Natural killer cell treated with Interleukin-12 subunit alpha and Interleukin-12 subunit beta and Interleukin-15 and Interleukin-18, amount 100 ng/mL, for 72 hours (primary cell): ENCODE data around the gene PDIA2. TPM values are rescaled to one million over a fixed set of nuclear protein-coding genes. Genes with fewer than 3 reads are reported as not detected.

Source experiments
- ATAC-seq, 2 donors: fragments of 150-1000 bp; cut with Tn5 transposase in 1 of 2; sonication (Bioruptor Pico), chemical (Tn5 transposase) in 1 of 2; 2 replicates each; pipeline ENCODE4 v1.10.0; 2021
- DNase-seq: peaks from one replicate; pipeline ENCODE4 v3.0.0; 2022; ENCODE audit warnings: low spot score
- H3K27ac Mint-ChIP-seq, 2 donors: 1 replicate in 1 of 2; 2 replicates in 1 of 2; pipeline ENCODE4 v1.8.0; 2022; ENCODE audit warnings: mixed read lengths in 2 of 2, mild to moderate bottlenecking in 1 of 2, moderate library complexity in 1 of 2
- H3K27me3 Mint-ChIP-seq, 2 donors: 1 replicate in 1 of 2; 2 replicates in 1 of 2; pipeline ENCODE4 v1.8.0; 2022; ENCODE audit warnings: mixed read lengths in 2 of 2
- H3K36me3 Mint-ChIP-seq: one replicate; pipeline ENCODE4 v1.8.0; 2022; ENCODE audit warnings: mixed read lengths
- H3K4me1 Mint-ChIP-seq, 2 donors: 1 replicate in 1 of 2; 2 replicates in 1 of 2; pipeline ENCODE4 v1.8.0; 2022; ENCODE audit warnings: low read depth in 2 of 2, mixed read lengths in 2 of 2, mild to moderate bottlenecking in 1 of 2
- H3K4me3 Mint-ChIP-seq: one replicate; pipeline ENCODE4 v1.8.0; 2022; ENCODE audit warnings: mixed read lengths
- H3K9me3 Mint-ChIP-seq: 2 replicates; pipeline ENCODE4 v1.8.0; 2022; ENCODE audit warnings: mixed read lengths
- total RNA-seq, 2 donors: library from RNA; stranded (reverse); gene quantifications; one replicate each; pipeline ENCODE4 v1.2.3, GENCODE V29; 2022

Gene PDIA2
- total RNA-seq, 2 donors from 2014 or later: not detected

GRCh38 chr16:268141-269053 lies 14.6 kb upstream of the PDIA2 start:
- ATAC-seq: no peak
- no peak overlapping the region for H3K27ac Mint-ChIP-seq
- no peaks in the 10 kb centered on the region for H3K27me3 Mint-ChIP-seq
- no peaks in the 10 kb centered on the region for H3K9me3 Mint-ChIP-seq
- H3K4me1 Mint-ChIP-seq: peaks cover 8 to 10% of the 10 kb centered on the region in 2 donors
- H3K36me3 Mint-ChIP-seq: no peaks in the 10 kb centered on the region
- no peak overlapping the region for H3K4me3 Mint-ChIP-seq
- DNase-seq: no peak

- Mint-ChIP-seq H3K4me3 (no peak overlapping the region), H3K27me3 (no peaks in the 10 kb centered on the region), H3K4me1 (peaks cover 8 to 10% of the 10 kb centered on the region in 2 donors), H3K9me3 (no peaks in the 10 kb centered on the region), H3K36me3 (no peaks in the 10 kb centered on the region), H3K27ac (peak overlapping the region in 1 of 2 donors; percentile 51)
- DNase-seq (no peak), ATAC-seq (no peak)
Observed at GRCh38 chr16:269061-269796, 13.7 kb upstream of the PDIA2 start.

DNA sequence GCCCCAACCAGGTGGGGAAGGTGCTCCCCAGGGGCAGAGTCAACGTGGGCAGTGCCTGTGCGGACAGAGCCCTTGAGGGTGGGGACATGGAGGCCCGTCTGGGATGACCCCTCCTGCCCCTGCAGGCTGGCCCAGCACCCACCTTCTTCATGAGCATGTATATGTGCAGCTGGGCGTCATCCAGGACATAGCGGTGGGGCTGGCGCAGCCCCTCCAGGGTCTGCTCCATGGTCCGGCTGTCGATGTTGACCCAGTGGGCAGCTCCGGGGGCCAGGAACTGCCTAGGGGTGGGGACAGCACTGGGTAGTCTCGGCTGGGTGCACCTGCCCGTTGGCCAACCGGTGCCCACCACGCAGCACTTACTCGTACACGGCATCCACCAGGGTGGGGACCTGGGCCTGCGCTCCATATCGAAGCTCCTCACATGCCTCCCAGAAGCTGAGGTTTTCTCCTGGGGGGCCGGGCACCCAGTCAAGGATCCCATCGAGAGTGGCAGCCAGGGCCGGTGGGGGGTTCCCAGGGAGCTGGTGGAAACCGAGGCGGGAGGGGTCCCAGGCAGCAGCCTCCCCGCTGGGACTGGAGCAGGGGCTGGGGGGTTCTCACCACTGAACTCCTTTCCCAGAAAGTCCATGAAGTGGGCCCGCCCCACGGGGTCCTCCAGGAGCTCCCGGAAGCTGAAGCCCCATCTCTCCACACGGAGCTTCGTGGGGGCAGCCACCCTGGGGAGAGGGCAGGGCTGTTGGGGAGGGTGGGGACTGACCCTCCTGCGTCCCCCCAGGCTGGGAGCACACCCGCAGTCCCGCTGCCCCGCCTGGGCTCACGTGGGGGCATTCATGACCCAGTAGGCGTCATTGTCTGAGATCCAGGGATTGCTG lies 12.3 kb upstream of the PDIA2 start:
- Mint-ChIP-seq H3K4me1 (peaks cover 8 to 10% of the 10 kb centered on the region in 2 donors), H3K27ac (no peak overlapping the region), H3K27me3 (no peaks in the 10 kb centered on the region), H3K36me3 (no peaks in the 10 kb centered on the region), H3K4me3 (no peak overlapping the region), H3K9me3 (no peaks in the 10 kb centered on the region)
- DNase-seq: no peak
- ATAC-seq: no peak

- Mint-ChIP-seq H3K9me3 (no peaks in the 10 kb centered on the region), H3K4me1 (peaks cover 2% of the 10 kb centered on the region in 2 donors), H3K36me3 (no peaks in the 10 kb centered on the region), H3K27ac (no peak overlapping the region), H3K4me3 (no peak overlapping the region), H3K27me3 (no peaks in the 10 kb centered on the region)
- DNase-seq (no peak), ATAC-seq (no peak)
Observed at GRCh38 chr16:272633-273546, 10.1 kb upstream of the PDIA2 start.

- Mint-ChIP-seq H3K4me1 (peaks cover under 1 to 2% of the 10 kb centered on the region in 2 donors), H3K27ac (no peak overlapping the region), H3K27me3 (no peaks in the 10 kb centered on the region), H3K4me3 (no peak overlapping the region), H3K36me3 (no peaks in the 10 kb centered on the region), H3K9me3 (no peaks in the 10 kb centered on the region)
- ATAC-seq: no peak
- no peak for DNase-seq
Observed at GRCh38 chr16:273547-274421, 9.2 kb upstream of the PDIA2 start.

GRCh38 chr16:275041-275641 lies 7.8 kb upstream of the PDIA2 start:
- no peak overlapping the region for H3K27ac Mint-ChIP-seq
- H3K4me3 Mint-ChIP-seq: no peak overlapping the region
- DNase-seq (no peak), ATAC-seq (peak in 1 of 2 donors; percentile 18)
- no peaks in the 10 kb centered on the region for H3K27me3 Mint-ChIP-seq
- no peaks in the 10 kb centered on the region for H3K36me3 Mint-ChIP-seq
- no peaks in the 10 kb centered on the region for H3K9me3 Mint-ChIP-seq
- H3K4me1 Mint-ChIP-seq: peaks cover 6 to 7% of the 10 kb centered on the region in 2 donors

- H3K36me3 Mint-ChIP-seq: no peaks in the 10 kb centered on the region
- no peaks in the 10 kb centered on the region for H3K9me3 Mint-ChIP-seq
- no peak within 1 kb of the TSS for H3K27ac Mint-ChIP-seq
- no peaks in the 10 kb centered on the region for H3K27me3 Mint-ChIP-seq
- DNase-seq (no peak), ATAC-seq (no peak)
- H3K4me1 Mint-ChIP-seq: peaks cover 6 to 7% of the 10 kb centered on the region in 2 donors
- H3K4me3 Mint-ChIP-seq: peak within 1 kb of the TSS; percentile 42
Observed at GRCh38 chr16:275786-276232, 7.2 kb upstream of the PDIA2 start, which contains the start of gene RGS11. RGS11 (minus strand) TSS chr16:275944; CDS start chr16:275911, 33 bp downstream.

GRCh38 chr16:276426-277077 lies 6.4 kb upstream of the PDIA2 start:
- DNase-seq (no peak), ATAC-seq (no peak)
- Mint-ChIP-seq H3K36me3 (no peaks in the 10 kb centered on the region), H3K4me3 (peak overlapping the region; percentile 42), H3K4me1 (peaks cover 6 to 7% of the 10 kb centered on the region in 2 donors), H3K9me3 (no peaks in the 10 kb centered on the region), H3K27me3 (no peaks in the 10 kb centered on the region), H3K27ac (no peak overlapping the region)

DNA sequence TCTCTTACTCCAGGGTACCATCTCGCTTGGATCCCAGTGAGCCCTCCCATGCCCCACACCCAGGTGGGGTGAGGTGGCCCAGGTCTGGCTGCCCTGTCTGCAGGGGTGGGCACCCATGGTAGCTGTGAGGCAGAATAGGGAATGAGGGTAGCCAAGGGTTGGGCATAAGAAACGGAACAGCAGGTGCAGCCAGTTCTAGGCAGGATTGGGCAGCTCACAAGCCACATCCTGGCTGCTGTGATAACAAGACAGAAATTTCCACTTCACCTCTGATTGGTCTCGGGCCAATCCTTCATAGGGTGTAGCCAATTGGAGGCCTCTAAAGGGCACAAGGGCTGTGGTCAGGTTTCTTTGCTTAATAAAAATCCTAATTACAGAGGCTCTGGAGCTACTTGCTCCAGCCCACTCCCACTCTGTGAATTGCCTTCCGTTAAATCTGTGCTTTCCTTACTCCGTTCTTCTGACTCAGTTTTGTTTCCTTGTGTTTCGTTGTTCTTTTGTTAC lies 4.0 kb upstream of the PDIA2 start:
- DNase-seq: no peak
- peak in 1 of 2 donors; percentile 50 for ATAC-seq
- Mint-ChIP-seq H3K4me1 (peaks cover 6 to 7% of the 10 kb centered on the region in 2 donors), H3K4me3 (no peak overlapping the region), H3K27me3 (no peaks in the 10 kb centered on the region), H3K36me3 (no peaks in the 10 kb centered on the region), H3K27ac (no peak overlapping the region), H3K9me3 (no peaks in the 10 kb centered on the region)

GRCh38 chr16:279531-279930 lies 3.4 kb upstream of the PDIA2 start:
- Mint-ChIP-seq H3K27ac (no peak overlapping the region), H3K27me3 (no peaks in the 10 kb centered on the region), H3K4me1 (peaks cover 6 to 7% of the 10 kb centered on the region in 2 donors), H3K9me3 (no peaks in the 10 kb centered on the region), H3K4me3 (no peak overlapping the region), H3K36me3 (no peaks in the 10 kb centered on the region)
- DNase-seq: no peak
- ATAC-seq: no peak

DNA sequence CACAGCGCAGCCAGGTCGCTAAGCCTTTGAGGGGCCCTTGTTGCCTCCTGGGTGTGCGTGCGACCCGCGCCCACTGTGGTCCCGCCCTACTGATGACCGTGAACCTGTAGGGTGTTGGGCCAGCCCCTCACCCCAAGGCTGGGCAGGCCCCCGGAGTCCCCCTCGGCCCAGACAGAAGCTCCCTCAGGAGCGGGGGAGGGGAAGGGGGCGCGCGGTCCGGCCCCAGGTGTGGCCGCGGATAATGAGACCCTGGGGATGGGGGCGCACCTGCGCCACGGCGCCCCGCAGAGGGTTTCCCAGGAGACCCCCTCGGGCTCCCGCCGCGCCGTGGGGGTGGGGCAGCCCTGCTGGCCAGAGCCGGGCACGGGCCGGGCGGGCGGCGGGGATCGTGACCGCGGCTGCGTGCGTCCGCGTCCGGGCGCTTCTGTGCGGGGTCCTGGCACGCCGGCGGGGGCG lies 2.9 kb upstream of the PDIA2 start:
- Mint-ChIP-seq H3K36me3 (no peaks in the 10 kb centered on the region), H3K9me3 (no peaks in the 10 kb centered on the region)

More for the DNA sequence above, 2.9 kb upstream of the PDIA2 start:
- H3K27me3 Mint-ChIP-seq: no peaks in the 10 kb centered on the region
- ATAC-seq (no peak), DNase-seq (no peak)
- H3K4me3 Mint-ChIP-seq: no peak overlapping the region
- peaks cover 6 to 7% of the 10 kb centered on the region in 2 donors for H3K4me1 Mint-ChIP-seq
- no peak overlapping the region for H3K27ac Mint-ChIP-seq
